Muscle of back (tissue), 11 donors: ENCODE data around the gene EDDM13. TPM values are rescaled to one million over a fixed set of nuclear protein-coding genes. Genes with fewer than 3 reads are reported as not detected.
A peak's percentile ranks its signal among the peaks of the same experiment; 100 is the strongest.
"Not testable (repeated sequence)": the region's sequence is repeated elsewhere in the genome, so short reads cannot be mapped to it uniquely, and the experiment has no call there.

Experiments used
- DNase-seq, 3 donors: peaks; one replicate each; pipeline versions ENCODE4 v3.0.0 to v3.0.0-alpha.2; 2013
- polyA plus RNA-seq, 10 donors: library from polyadenylated mRNA; unstranded; fragments of 120-200 nt; gene quantifications; one replicate each; pipeline ENCODE4 v1.2.1, GENCODE V29; 2013; ENCODE audit not compliant: insufficient read length in 10 of 10

EDDM13 gene
- polyA plus RNA-seq, 10 donors, result 0.44 to 2.7 (median 1.3) TPM

- no peak for DNase-seq
Measured at GRCh38 chr19:56295531-56296455, 23.2 kb downstream of the EDDM13 start.

- DNase-seq, result no peak
Measured at GRCh38 chr19:56297010-56297409, 24.5 kb downstream of the EDDM13 start.

GRCh38 chr19:56299688-56300087, 27.1 kb downstream of the EDDM13 start:
- DNase-seq, result no peak

- DNase-seq, result no peak
Measured at GRCh38 chr19:56301155-56301554, 28.6 kb downstream of the EDDM13 start.

GRCh38 chr19:56301886-56302620, 29.5 kb downstream of the EDDM13 start:
- no peak for DNase-seq

- no peak for DNase-seq
Measured at GRCh38 chr19:56304243-56304642, 31.7 kb downstream of the EDDM13 start.

- no peak for DNase-seq
Measured at GRCh38 chr19:56306016-56306415, 33.5 kb downstream of the EDDM13 start.

- not testable (repeated sequence) for DNase-seq
Measured at GRCh38 chr19:56307062-56307461, 34.5 kb downstream of the EDDM13 start.

GRCh38 chr19:56308792-56309191, 36.2 kb downstream of the EDDM13 start:
- DNase-seq, result no peak

- DNase-seq, result no peak
Measured at GRCh38 chr19:56309511-56310185, 37.1 kb downstream of the EDDM13 start.

- DNase-seq, result no peak
Measured at GRCh38 chr19:56310462-56310861, 37.9 kb downstream of the EDDM13 start.

GRCh38 chr19:56312342-56312741, 39.8 kb downstream of the EDDM13 start:
- no peak for DNase-seq

- peak in 1 of 3 donors; percentile 16 for DNase-seq
Measured at GRCh38 chr19:56312787-56313657, 40.5 kb downstream of the EDDM13 start.

- no peak for DNase-seq
Measured at GRCh38 chr19:56314018-56314380, 41.5 kb downstream of the EDDM13 start.

GRCh38 chr19:56314381-56315076, 42.0 kb downstream of the EDDM13 start, which contains the start of gene ZSCAN5A:
ZSCAN5A (minus strand) TSS chr19:56314839; CDS start chr19:56225046, 89,793 bp downstream.
- peak; percentile 96 to 100 (median 98) for DNase-seq

GRCh38 chr19:56315077-56315828, 42.7 kb downstream of the EDDM13 start:
- peak; percentile 99 to 100 (median 99) for DNase-seq

- no peak for DNase-seq
Measured at GRCh38 chr19:56316728-56317127, 44.2 kb downstream of the EDDM13 start.

- no peak for DNase-seq
Measured at GRCh38 chr19:56317749-56318148, 45.2 kb downstream of the EDDM13 start.

- no peak for DNase-seq
Measured at GRCh38 chr19:56319991-56320390, 47.4 kb downstream of the EDDM13 start.
